Adrenal gland (tissue), 12 donors: ENCODE measurements around the gene BMP6. TPM values are rescaled to one million over a fixed set of nuclear protein-coding genes. Genes with fewer than 3 reads are reported as not detected.

Experiments
- DNase-seq, 7 donors: peaks; one replicate each; pipeline ENCODE4 v3.0.0-alpha.2; 2019 to 2020
- H3K27ac ChIP-seq, 5 donors: fragments of 200-600 bp; sonication (generic) in 4 of 5; 1 replicate in 3 of 5; 2 replicates in 2 of 5; pipeline versions ENCODE4 v1.5.1 to v1.8.0; 2016 to 2020; ENCODE audit warnings: mild to moderate bottlenecking in 1 of 5
- H3K27me3 ChIP-seq: fragments of 200-600 bp; 2 replicates; pipeline ENCODE4 v1.8.0; 2021
- H3K36me3 ChIP-seq, 2 donors: fragments of 200-600 bp; replicated peaks in 1 of 2; 1 replicate in 1 of 2; 2 replicates in 1 of 2; pipeline versions ENCODE4 v1.5.1 to v1.8.0; 2018 to 2022
- H3K4me1 ChIP-seq, 2 donors: fragments of 200-600 bp; replicated peaks in 1 of 2; 1 replicate in 1 of 2; 2 replicates in 1 of 2; pipeline versions ENCODE4 v1.5.1 to v1.8.0; 2018 to 2021
- H3K4me3 ChIP-seq, 4 donors: fragments of 200-600 bp; sonication (generic) in 3 of 4; one replicate each; pipeline ENCODE4 v1.5.1; 2016 to 2018
- H3K9me3 ChIP-seq, 3 donors: fragments of 200-600 bp; sonication (generic) in 1 of 3; replicated peaks in 1 of 3; 1 replicate in 2 of 3; 2 replicates in 1 of 3; pipeline versions ENCODE4 v1.5.1 to v1.8.0; 2016 to 2021
- POLR2A ChIP-seq, 2 donors: fragments of 450-650 bp; IDR thresholded peaks; one replicate each; pipeline ENCODE4 v1.6.1; 2017; ENCODE audit warnings: antibody characterized with exemption in 2 of 2, mild to moderate bottlenecking in 2 of 2, moderate library complexity in 1 of 2
- WGBS, 4 donors: extraction: QIAGEN DNeasy Blood & Tissue Kit in 2 of 4; methylation state at CpG; one replicate each; pipeline versions ENCODE4 v1.1.5 to v1.1.7; 2013 to 2017; 5-methylcytosine and 5-hydroxymethylcytosine counted together
- intact Hi-C, 2 donors: fragments of 100-400 bp; cut with DNase I; formaldehyde crosslinking; loops; one replicate each; pipeline versions ENCODE4 v1.14.1 to v1.15.0; 2022 to 2023
- polyA plus RNA-seq, 3 donors: library from polyadenylated mRNA; stranded (reverse); fragments of 200-250 nt in 2 of 3; fragments of 350-450 nt in 1 of 3; fragmentation: Illumina TruSeq in 1 of 3; extraction: RNeasy Lipid Tissue Mini Kit (QIAGEN cat#74804) in 1 of 3; gene quantifications; one replicate each; pipeline ENCODE4 v1.2.3, GENCODE V29; 2013 to 2014
- total RNA-seq, 9 donors: library from RNA; depleted of rRNA in 4 of 9; stranded (reverse); fragments of >200 nt in 4 of 9; fragments of 120-200 nt in 1 of 9; fragmentation: NEBNext Ultra II Directional in 1 of 9; extraction: Animal tissue kit (Norgen Biotek cat#: 25700) in 1 of 9; gene quantifications; one replicate each; pipeline versions ENCODE4 v1.1.0 to v1.2.4, GENCODE V29; 2013 to 2023
- TF ChIP-seq, protein P1 (sequence below), 6 experiments: fragments of 450-650 bp in 4 of 6; fragments of 200-600 bp in 2 of 6; sonication (generic) in 1 of 6; IDR thresholded peaks; 1 replicate in 5 of 6; 2 replicates in 1 of 6; pipeline versions ENCODE4 v1.5.1 to v1.8.0; 2016 to 2021; ENCODE audit warnings: antibody characterized with exemption in 6 of 6, mild to moderate bottlenecking in 2 of 6, moderate library complexity in 1 of 6
- donor health status: healthy with polysubstance abuse.
- donor health status: Bipolar disorder and iron deficiency.
- donor health status: DM: yes; HTN: yes; CAD: no.
- donor health status: DM: no; HTN: no; CAD: no.
- donor health status: DM: no; HTN: no; CAD: no.
- donor health status: DM: yes; HTN: yes; CAD: no.

The BMP6 gene
- total and polyA plus RNA-seq, 12 donors: 1.4 to 17.0 (median 4.2) TPM

DNA sequence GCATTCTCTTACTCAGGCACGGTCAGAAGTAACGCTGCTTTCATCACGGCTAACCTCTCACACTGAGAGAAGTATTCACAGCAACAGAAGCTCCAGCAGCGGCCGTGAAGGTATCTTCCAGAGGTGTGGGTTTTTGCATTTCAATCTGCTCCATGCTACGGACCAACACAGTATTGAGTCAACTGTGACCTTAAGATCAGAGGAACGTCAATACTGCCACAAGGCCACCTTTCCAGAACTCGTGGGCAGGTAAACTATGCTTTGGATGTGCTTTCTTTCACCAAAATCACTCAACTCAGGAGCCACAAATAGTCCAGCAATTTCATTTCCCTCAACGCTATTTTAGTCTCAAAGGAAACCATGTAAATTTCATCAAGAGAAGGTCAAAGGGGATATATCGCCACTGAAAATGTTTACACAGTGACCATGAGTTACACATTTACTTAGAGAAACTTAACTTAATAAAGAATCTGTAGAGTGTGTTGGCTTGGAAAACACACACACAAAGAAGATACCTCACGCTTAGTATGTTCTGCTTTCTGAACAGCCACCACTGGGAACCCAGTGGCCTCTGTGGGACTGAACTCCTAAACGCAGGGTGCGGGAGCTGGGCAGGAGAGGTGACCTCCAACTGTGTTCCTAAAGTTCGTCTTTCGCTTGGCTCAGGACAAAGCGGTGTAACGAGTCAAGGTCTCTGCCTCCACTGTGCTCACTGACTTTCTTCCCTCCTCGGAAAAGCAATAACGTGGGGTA is 156.8 kb downstream of the BMP6 start:
- Histone ChIP-seq H3K36me3 (peaks cover 0 to 69% of the 10 kb centered on the region in 2 donors), H3K4me3 (no peak overlapping the region), H3K27ac (no peak overlapping the region), H3K4me1 (no peaks in the 10 kb centered on the region), H3K27me3 (no peaks in the 10 kb centered on the region), H3K9me3 (no peaks in the 10 kb centered on the region)
- no peak for DNase-seq
- TF ChIP-seq POLR2A (IDR thresholded peaks at IDR 0.05): no peak
- TF ChIP-seq, protein P1, sequence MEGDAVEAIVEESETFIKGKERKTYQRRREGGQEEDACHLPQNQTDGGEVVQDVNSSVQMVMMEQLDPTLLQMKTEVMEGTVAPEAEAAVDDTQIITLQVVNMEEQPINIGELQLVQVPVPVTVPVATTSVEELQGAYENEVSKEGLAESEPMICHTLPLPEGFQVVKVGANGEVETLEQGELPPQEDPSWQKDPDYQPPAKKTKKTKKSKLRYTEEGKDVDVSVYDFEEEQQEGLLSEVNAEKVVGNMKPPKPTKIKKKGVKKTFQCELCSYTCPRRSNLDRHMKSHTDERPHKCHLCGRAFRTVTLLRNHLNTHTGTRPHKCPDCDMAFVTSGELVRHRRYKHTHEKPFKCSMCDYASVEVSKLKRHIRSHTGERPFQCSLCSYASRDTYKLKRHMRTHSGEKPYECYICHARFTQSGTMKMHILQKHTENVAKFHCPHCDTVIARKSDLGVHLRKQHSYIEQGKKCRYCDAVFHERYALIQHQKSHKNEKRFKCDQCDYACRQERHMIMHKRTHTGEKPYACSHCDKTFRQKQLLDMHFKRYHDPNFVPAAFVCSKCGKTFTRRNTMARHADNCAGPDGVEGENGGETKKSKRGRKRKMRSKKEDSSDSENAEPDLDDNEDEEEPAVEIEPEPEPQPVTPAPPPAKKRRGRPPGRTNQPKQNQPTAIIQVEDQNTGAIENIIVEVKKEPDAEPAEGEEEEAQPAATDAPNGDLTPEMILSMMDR (IDR thresholded peaks at IDR 0.05): no peak
- intact Hi-C loops: no loop called here
- 84 to 88% (median 85%) methylated on average over 17 to 19 of the region's 19 CpGs for WGBS, 4 donors

DNA sequence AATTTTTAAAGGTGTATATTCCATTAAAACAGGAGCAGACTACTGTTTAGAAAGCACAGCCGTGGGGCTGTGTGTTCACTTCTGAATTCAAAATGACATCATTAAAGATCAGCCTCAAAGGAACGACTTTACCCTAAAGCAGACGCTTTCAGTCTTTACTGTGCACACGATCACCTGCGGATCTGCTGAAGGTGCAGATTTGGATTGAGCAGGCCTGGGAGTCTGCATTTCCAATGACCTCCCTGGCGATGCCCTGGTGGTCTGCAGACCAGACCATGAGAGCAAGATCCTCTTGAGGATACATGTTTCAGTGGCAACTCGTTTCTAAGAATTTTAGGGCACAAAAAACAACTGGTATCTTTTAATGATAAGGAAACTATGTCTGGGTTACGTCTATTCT is 157.5 kb downstream of the BMP6 start:
- Histone ChIP-seq H3K27ac (no peak overlapping the region), H3K27me3 (no peaks in the 10 kb centered on the region), H3K9me3 (no peaks in the 10 kb centered on the region), H3K36me3 (peaks cover 0 to 76% of the 10 kb centered on the region in 2 donors), H3K4me3 (no peak overlapping the region), H3K4me1 (no peaks in the 10 kb centered on the region)
- DNase-seq: no peak
- intact Hi-C loops: no loop called here
- WGBS, 4 donors: 89 to 95% (median 92%) methylated on average over 8 of the region's 8 CpGs
- TF ChIP-seq, protein P1 (IDR thresholded peaks at IDR 0.05): no peak
- no peak for TF ChIP-seq POLR2A (IDR thresholded peaks at IDR 0.05)

- intact Hi-C loops: no loop called here
- WGBS, 4 donors: 81 to 86% (median 84%) methylated on average over 3 of the region's 3 CpGs
- DNase-seq: no peak
- no peaks in the 10 kb centered on the region for H3K9me3 ChIP-seq
- no peak overlapping the region for H3K27ac ChIP-seq
- peaks cover 0 to 96% of the 10 kb centered on the region in 2 donors for H3K36me3 ChIP-seq
- H3K4me3 ChIP-seq: no peak overlapping the region
- TF ChIP-seq, protein P1 (IDR thresholded peaks at IDR 0.05): no peak
- no peak for TF ChIP-seq POLR2A (IDR thresholded peaks at IDR 0.05)
- no peaks in the 10 kb centered on the region for H3K4me1 ChIP-seq
- H3K27me3 ChIP-seq: no peaks in the 10 kb centered on the region
Observed at GRCh38 chr6:7886132-7886531, 160.2 kb downstream of the BMP6 start.

DNA sequence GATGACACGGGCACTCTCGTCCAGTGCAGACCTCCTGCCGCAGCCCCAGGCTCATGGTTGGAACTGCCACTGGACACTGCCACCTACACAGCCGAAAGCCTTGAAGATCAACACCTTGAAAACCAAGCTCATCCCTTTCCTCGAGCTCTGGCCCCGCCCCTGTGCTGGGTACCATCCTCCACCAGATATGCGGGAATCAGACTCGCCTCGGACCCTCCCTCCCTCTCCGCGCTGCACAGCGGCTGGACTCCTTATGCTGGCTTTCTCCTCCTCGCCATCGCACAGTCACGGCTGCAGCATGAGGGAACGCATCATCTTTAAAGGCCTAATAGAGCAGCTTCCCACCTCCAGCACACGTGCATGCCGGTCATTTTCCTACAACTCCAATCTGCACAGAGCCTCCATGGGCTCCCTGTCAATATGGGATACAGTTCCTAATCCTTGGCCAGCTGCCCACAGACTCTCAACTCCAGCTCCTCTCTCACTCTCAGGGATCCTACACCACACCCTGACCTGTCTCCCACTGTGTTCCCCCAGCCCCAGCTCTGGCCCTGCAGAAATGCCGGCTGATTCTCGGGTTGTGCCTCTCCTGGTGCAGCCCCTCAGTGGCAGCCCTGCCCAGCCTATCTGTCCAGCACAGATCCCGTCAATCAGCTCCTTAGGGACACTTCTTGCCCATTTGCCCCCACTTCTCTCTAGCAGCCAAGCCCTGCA is 161.5 kb downstream of the BMP6 start:
- TF ChIP-seq, protein P1 (IDR thresholded peaks at IDR 0.05): no peak
- TF ChIP-seq POLR2A (IDR thresholded peaks at IDR 0.05): no peak
- Histone ChIP-seq H3K27ac (no peak overlapping the region), H3K4me1 (no peaks in the 10 kb centered on the region), H3K4me3 (no peak overlapping the region), H3K27me3 (no peaks in the 10 kb centered on the region), H3K36me3 (peaks cover 0 to 96% of the 10 kb centered on the region in 2 donors), H3K9me3 (no peaks in the 10 kb centered on the region)
- 94 to 97% (median 97%) methylated on average over 20 to 21 of the region's 21 CpGs for WGBS, 4 donors
- intact Hi-C loops: no loop called here
- no peak for DNase-seq
